ENCODE measurements around the gene PLLP. TPM values are rescaled to one million over a fixed set of nuclear protein-coding genes. Genes with fewer than 3 reads are reported as not detected.

Gene PLLP
- total and polyA plus RNA-seq, 10 of the 15 experiments (the other 5 are each of a cell fraction or from before 2014, with no cell fraction given) = 0.21 to 5.8 (median 0.67) TPM

GRCh38 chr16:57299719-57300386 is 15.4 kb upstream of the PLLP start:
- intact Hi-C loops (cut with micrococcal nuclease; ENCODE audit: unreplicated experiment) (loop anchor here (1.0 to 5.0 kb wide), 12 partner anchors 39 to 237 kb away; partner anchors contain the start of genes ARL2BP, CCDC102A, CCL22 and POLR2C), in situ Hi-C loops (cut with MboI) (loop anchor here (5.0 kb wide), 2 partner anchors 117 to 217 kb away; no protein-coding TSS in a partner anchor)
- WGBS (ENCODE audit: insufficient coverage, insufficient replicate concordance, low lambda C conversion rate, missing lambda C conversion rate) = under 1% methylated on average over 35 of the region's 35 CpGs
- no peaks in the 10 kb centered on the region for H3K27me3 ChIP-seq (replicated peaks in 1 of 2; ENCODE audit: control insufficient read depth in 2 of 2, insufficient read depth in 2 of 2, low read length in 1 of 2)
- BruUV-seq (replicated peaks) = TSS peak; percentile 83
- no peaks in the 10 kb centered on the region for H3K79me2 ChIP-seq (ENCODE audit: control insufficient read depth, insufficient read depth, low read length)
- DNase-seq (ENCODE audit: low read depth, low spot score) (peak; percentile 91), ATAC-seq (peak; percentile 58), FAIRE-seq (peak; percentile 41)
- RAD21 ChIA-PET (ENCODE audit: unreplicated experiment) = interaction anchor here (0.6 to 9.2 kb wide), 27 partner anchors 10 to 293 kb away, joined by 3 to 293 read pairs (median 5); partner anchors contain the start of genes ADGRG5, ARL2BP, CPNE2 and PSME3IP1
- H3K4me2 ChIP-seq (ENCODE audit: control insufficient read depth, insufficient read depth) = peak overlapping the region; percentile 61
- H3K4me1 ChIP-seq (ENCODE audit: control insufficient read depth, insufficient read depth, low read length) = peaks cover 34% of the 10 kb centered on the region
- peak overlapping the region; percentile 65 for H3K9ac ChIP-seq (ENCODE audit: control insufficient read depth, insufficient read depth, low read length)
- no peaks in the 10 kb centered on the region for H4K20me1 ChIP-seq (ENCODE audit: control insufficient read depth, insufficient read depth)
- CTCF ChIA-PET = interaction anchor here (0.5 to 15.8 kb wide), 32 partner anchors 8 to 298 kb away, joined by 3 to 632 read pairs (median 4); partner anchors contain the start of genes ARL2BP, CCL17, CCL22 and CIAPIN1
- H2AFZ ChIP-seq (ENCODE audit: control insufficient read depth, low read depth, low read length) = peak overlapping the region; percentile 91
- SMC1A ChIA-PET (ENCODE audit: uncharacterized antibody, unreplicated experiment) = interaction anchor here (0.6 to 8.7 kb wide), 25 partner anchors 8 to 253 kb away, joined by 3 to 283 read pairs (median 4); partner anchors contain the start of genes ARL2BP, CIAPIN1 and COQ9
- peak overlapping the region; percentile 77 for H3K27ac ChIP-seq (ENCODE audit: control insufficient read depth, insufficient read depth)
- POLR2A ChIA-PET = interaction anchor here (0.5 to 7.0 kb wide), 5 partner anchors 11 to 302 kb away, joined by 3 to 65 read pairs (median 4); no protein-coding TSS in a partner anchor
- H3K36me3 ChIP-seq (ENCODE audit: control insufficient read depth in 2 of 2, insufficient read depth in 2 of 2, low read length in 1 of 2) = no peaks in the 10 kb centered on the region
- no peaks in the 10 kb centered on the region for H3K9me3 ChIP-seq (replicated peaks; ENCODE audit: control insufficient read depth, insufficient read depth, low read length)
- peak overlapping the region; percentile 58 for H3K4me3 ChIP-seq
- TF ChIP-seq SMARCA5 (IDR thresholded peaks at IDR 0.05) = peak; percentile 86
- peak; percentile 69; the same call in 1 of the 2 replicates for TF ChIP-seq MXI1 (IDR thresholded peaks at IDR 0.05; ENCODE audit: low read depth, low read length)
- no peak for TF ChIP-seq BACH1 (IDR thresholded peaks at IDR 0.05; ENCODE audit: borderline replicate concordance)
- TF ChIP-seq TCF3 (IDR thresholded peaks at IDR 0.05; ENCODE audit: borderline replicate concordance, insufficient read depth, low read depth, low read length) = no peak
- no peak for TF ChIP-seq ESRRA (IDR thresholded peaks at IDR 0.05; ENCODE audit: low read length)
- TF ChIP-seq CHD1 (IDR thresholded peaks at IDR 0.05; ENCODE audit: low read depth, low read length) = 0 out of 2 replicates have a peak, but pooled peaks have one; percentile 50
- TF ChIP-seq RUNX3 (IDR thresholded peaks at IDR 0.05; ENCODE audit: low read length) = no peak
- peak; percentile 8 to 65; a peak in 1 of 4 replicates for TF ChIP-seq BHLHE40 (IDR thresholded peaks at IDR 0.05; ENCODE audit: borderline replicate concordance in 1 of 2, low read depth in 2 of 2, low read length in 1 of 2)
- TF ChIP-seq ZNF687 (IDR thresholded peaks at IDR 0.05) = peak; percentile 55; the same call in 1 of the 2 replicates
- no peak for TF ChIP-seq E2F4 (IDR thresholded peaks at IDR 0.05; ENCODE audit: low read depth, low read length)
- no peak for TF ChIP-seq ZBTB4 (CRISPR knock-in tag; IDR thresholded peaks at IDR 0.05)
- no peak for TF ChIP-seq NFYA (IDR thresholded peaks at IDR 0.05; ENCODE audit: borderline replicate concordance, low read depth, low read length)
- peak; percentile 66 for TF ChIP-seq GATAD2B (conservative IDR thresholded peaks at IDR 0.05; ENCODE audit: low read depth)
- no peak for TF ChIP-seq EZH2 (IDR thresholded peaks at IDR 0.05; ENCODE audit: borderline replicate concordance, control insufficient read depth, low read depth, low read length)
